Mammary epithelial cell (primary cell): ENCODE data around the gene PRKN.

Source experiments
- EZH2 ChIP-seq: IDR thresholded peaks from 2 replicates; pipeline ENCODE4 v1.6.1; 2012; ENCODE audit warnings: low read length, inconsistent platforms, borderline replicate concordance
- TF ChIP-seq, protein P1 (sequence below), 2 donors: IDR thresholded peaks in 1 of 2; conservative IDR thresholded peaks in 1 of 2; 2 replicates each; pipeline ENCODE4 v1.5.1; 2011 to 2012; ENCODE audit warnings: inconsistent platforms in 2 of 2, low read length in 2 of 2, mild to moderate bottlenecking in 2 of 2, control low read depth in 1 of 2, low read depth in 1 of 2; ENCODE audit not compliant: insufficient read depth in 1 of 2; ENCODE audit errors: extremely low read depth in 1 of 2

DNA sequence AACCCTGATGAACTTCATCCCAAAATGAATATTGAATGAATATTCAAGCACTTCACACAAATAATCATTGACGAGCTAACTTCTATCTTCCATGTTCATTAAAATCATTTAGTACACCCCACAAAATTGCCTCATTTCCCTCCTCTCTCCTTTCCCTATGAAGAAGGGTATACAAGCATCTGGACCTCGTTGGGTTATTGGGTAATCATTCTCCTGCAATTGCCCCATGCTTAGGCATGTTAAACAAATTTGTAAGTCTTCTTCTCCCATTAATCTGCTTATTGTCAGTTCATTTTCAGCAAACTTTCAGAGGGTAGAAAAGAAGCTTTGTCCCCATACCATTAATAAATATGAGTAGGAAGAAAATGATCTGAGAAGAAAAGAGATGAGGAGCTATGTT is 27.6 kb downstream of the PRKN start:
- TF ChIP-seq, protein P1, sequence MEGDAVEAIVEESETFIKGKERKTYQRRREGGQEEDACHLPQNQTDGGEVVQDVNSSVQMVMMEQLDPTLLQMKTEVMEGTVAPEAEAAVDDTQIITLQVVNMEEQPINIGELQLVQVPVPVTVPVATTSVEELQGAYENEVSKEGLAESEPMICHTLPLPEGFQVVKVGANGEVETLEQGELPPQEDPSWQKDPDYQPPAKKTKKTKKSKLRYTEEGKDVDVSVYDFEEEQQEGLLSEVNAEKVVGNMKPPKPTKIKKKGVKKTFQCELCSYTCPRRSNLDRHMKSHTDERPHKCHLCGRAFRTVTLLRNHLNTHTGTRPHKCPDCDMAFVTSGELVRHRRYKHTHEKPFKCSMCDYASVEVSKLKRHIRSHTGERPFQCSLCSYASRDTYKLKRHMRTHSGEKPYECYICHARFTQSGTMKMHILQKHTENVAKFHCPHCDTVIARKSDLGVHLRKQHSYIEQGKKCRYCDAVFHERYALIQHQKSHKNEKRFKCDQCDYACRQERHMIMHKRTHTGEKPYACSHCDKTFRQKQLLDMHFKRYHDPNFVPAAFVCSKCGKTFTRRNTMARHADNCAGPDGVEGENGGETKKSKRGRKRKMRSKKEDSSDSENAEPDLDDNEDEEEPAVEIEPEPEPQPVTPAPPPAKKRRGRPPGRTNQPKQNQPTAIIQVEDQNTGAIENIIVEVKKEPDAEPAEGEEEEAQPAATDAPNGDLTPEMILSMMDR (conservative IDR thresholded peaks at IDR 0.05 in 1 of 2, IDR thresholded peaks at IDR 0.05 in 1 of 2; ENCODE audit: extremely low read depth in 1 of 2, insufficient read depth in 1 of 2, low read depth in 1 of 2, low read length in 2 of 2): no peak
- TF ChIP-seq EZH2: no peak
